Loucy (cell line): ENCODE data around the gene KRTAP13-4.

Source experiments
- CTCF ChIP-seq: fragments of 200-600 bp; sonication (generic); conservative IDR thresholded peaks from 2 replicates; pipeline ENCODE4 v1.5.1; 2014; ENCODE audit warnings: mild to moderate bottlenecking, antibody characterized with exemption, low read length
- EZH2phosphoT487 ChIP-seq: fragments of 200-600 bp; IDR thresholded peaks from 2 replicates; pipeline ENCODE4 v1.6.1; 2018; ENCODE audit warnings: antibody characterized with exemption, mild to moderate bottlenecking, moderate library complexity, borderline replicate concordance

DNA sequence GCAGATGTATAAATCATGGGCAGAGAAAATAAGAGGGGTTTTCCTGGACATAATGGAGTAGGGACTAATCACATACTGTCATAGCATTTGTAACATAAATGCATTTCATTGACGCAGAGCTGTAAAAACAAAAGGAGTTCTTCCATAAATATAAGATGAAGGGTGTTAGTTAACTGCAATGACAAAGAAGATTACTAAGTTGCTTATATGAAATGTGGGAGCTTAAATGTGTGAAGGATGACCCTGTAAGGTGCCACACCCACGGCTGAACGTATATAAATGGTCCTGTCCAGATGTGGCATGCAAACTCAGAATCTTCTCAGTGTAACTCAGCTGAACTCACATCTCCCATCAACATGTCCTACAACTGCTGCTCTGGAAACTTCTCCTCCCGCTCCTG lies 34.3 kb upstream of the KRTAP13-4 start, which contains the start of gene KRTAP13-1:
- no peak for TF ChIP-seq CTCF
- no peak for TF ChIP-seq EZH2phosphoT487
